H1 (cell line): ENCODE measurements around the gene ANAPC16. TPM values are rescaled to one million over a fixed set of nuclear protein-coding genes. Genes with fewer than 3 reads are reported as not detected.

Experiments
- CTCF ChIA-PET: fragments of 300-600 bp; sonication (Branson Sonifier 250); formaldehyde crosslinking; loops from one replicate; lab custom pipeline; 2021; ENCODE audit not compliant: partially characterized antibody; lab: Charles Lee
- POLR2A ChIA-PET: fragments of 300-600 bp; sonication (Branson Sonifier 250); formaldehyde crosslinking; loops from one replicate; lab custom pipeline; 2021; ENCODE audit warnings: inconsistent platforms; ENCODE audit not compliant: partially characterized antibody; lab: Charles Lee
- DNase-seq, 2 experiments: peaks; one replicate each; pipeline versions ENCODE4 v3.0.0 to v3.0.0-alpha.2; 2010 to 2022; ENCODE audit warnings: low spot score in 2 of 2, low read depth in 1 of 2, mixed read lengths in 1 of 2
- FAIRE-seq: peaks from 2 replicates; lab custom pipeline; 2011; peaks lifted over from hg19 to GRCh38; lab: Jason Lieb, UNC
- H2AFZ ChIP-seq: 2 replicates; pipeline ENCODE4 v1.8.1; 2012; ENCODE audit warnings: low read length, inconsistent platforms
- H2AK5ac ChIP-seq: 2 replicates; pipeline ENCODE4 v1.6.1; 2013; ENCODE audit warnings: low read depth, low read length
- H2BK120ac ChIP-seq: replicated peaks from 2 replicates; pipeline ENCODE3; 2013; ENCODE audit warnings: low read depth, low read length, inconsistent platforms
- H2BK12ac ChIP-seq: 2 replicates; pipeline ENCODE4 v1.6.1; 2013; ENCODE audit warnings: low read depth, low read length
- H2BK15ac ChIP-seq: 2 replicates; pipeline ENCODE4 v1.6.1; 2013; ENCODE audit warnings: low read length
- H2BK20ac ChIP-seq: 2 replicates; pipeline ENCODE4 v1.6.1; 2013; ENCODE audit warnings: low read length
- H2BK5ac ChIP-seq: 2 replicates; pipeline ENCODE4 v1.6.1; 2013; ENCODE audit warnings: low read depth, low read length
- H3K14ac ChIP-seq: 2 replicates; pipeline ENCODE4 v1.6.1; 2013; ENCODE audit warnings: inconsistent platforms; ENCODE audit not compliant: insufficient read length
- H3K18ac ChIP-seq: 2 replicates; pipeline ENCODE4 v1.6.1; 2013; ENCODE audit warnings: low read length; ENCODE audit errors: extremely low read depth
- H3K23ac ChIP-seq: 2 replicates; pipeline ENCODE4 v1.6.1; 2013; ENCODE audit warnings: inconsistent platforms; ENCODE audit not compliant: insufficient read length
- H3K23me2 ChIP-seq: 2 replicates; pipeline ENCODE4 v1.6.1; 2013; ENCODE audit warnings: low read depth, low read length
- H3K27ac ChIP-seq: 2 replicates; pipeline ENCODE4 v1.6.1; 2011; ENCODE audit warnings: low read depth, low read length, inconsistent platforms
- H3K27me3 ChIP-seq, 4 experiments: replicated peaks in 1 of 4; 1 replicate in 1 of 4; 2 replicates in 3 of 4; pipeline versions ENCODE4 v1.6.1 to v1.8.1; 2011 to 2013; ENCODE audit warnings: low read length in 3 of 4, mild to moderate bottlenecking in 3 of 4, inconsistent platforms in 2 of 4, mixed read lengths in 2 of 4, moderate library complexity in 1 of 4; ENCODE audit not compliant: control insufficient read depth in 3 of 4, insufficient read depth in 3 of 4; ENCODE audit errors: extremely low read depth in 1 of 4
- H3K36me3 ChIP-seq, 4 experiments: 2 replicates each; pipeline versions ENCODE4 v1.6.1 to v1.8.1; 2011 to 2013; ENCODE audit warnings: mild to moderate bottlenecking in 4 of 4, low read length in 3 of 4, moderate library complexity in 2 of 4, control low read depth in 1 of 4, inconsistent platforms in 1 of 4; ENCODE audit not compliant: insufficient read depth in 4 of 4, control insufficient read depth in 2 of 4
- H3K4ac ChIP-seq: replicated peaks from 2 replicates; pipeline ENCODE3; 2013; ENCODE audit warnings: low read length, low read depth, mixed read lengths, inconsistent platforms; ENCODE audit not compliant: insufficient read length
- H3K4me1 ChIP-seq, 4 experiments: replicated peaks in 1 of 4; 1 replicate in 1 of 4; 2 replicates in 3 of 4; pipeline versions ENCODE4 v1.6.1 to v1.8.1; 2011 to 2013; ENCODE audit warnings: low read length in 3 of 4, inconsistent platforms in 2 of 4, mixed read lengths in 1 of 4; ENCODE audit not compliant: insufficient read depth in 4 of 4, control insufficient read depth in 3 of 4
- H3K4me2 ChIP-seq, 2 experiments: 2 replicates each; pipeline versions ENCODE4 v1.6.1 to v1.8.1; 2011 to 2013; ENCODE audit warnings: low read depth in 2 of 2, low read length in 2 of 2, control low read depth in 1 of 2, inconsistent platforms in 1 of 2, mild to moderate bottlenecking in 1 of 2; ENCODE audit not compliant: insufficient read depth in 1 of 2
- H3K4me3 ChIP-seq, 4 experiments: fragments of 200-600, 300-600 bp in 1 of 4; sonication (generic), shearing (Covaris generic), sonication (Bioruptor Twin) in 1 of 4; 2 replicates each; pipeline versions ENCODE4 v1.5.1 to v1.8.1; 2011 to 2016; ENCODE audit warnings: low read length in 4 of 4, low read depth in 3 of 4, control low read depth in 2 of 4, inconsistent platforms in 2 of 4, mild to moderate bottlenecking in 2 of 4, mixed read lengths in 1 of 4, moderate library complexity in 1 of 4; ENCODE audit not compliant: insufficient read depth in 2 of 4; ENCODE audit errors: extremely low read depth in 1 of 4
- H3K56ac ChIP-seq: replicated peaks from 2 replicates; pipeline ENCODE3; 2013; ENCODE audit warnings: low read depth, mild to moderate bottlenecking, mixed read lengths, low read length, inconsistent platforms; ENCODE audit not compliant: insufficient read length
- H3K79me1 ChIP-seq: 2 replicates; pipeline ENCODE4 v1.6.1; 2013; ENCODE audit warnings: low read depth, low read length, control low read depth
- H3K79me2 ChIP-seq, 2 experiments: 2 replicates each; pipeline versions ENCODE4 v1.6.1 to v1.8.1; 2012 to 2013; ENCODE audit warnings: low read length in 2 of 2, mild to moderate bottlenecking in 2 of 2, inconsistent platforms in 1 of 2; ENCODE audit not compliant: insufficient read depth in 2 of 2, control insufficient read depth in 1 of 2
- H3K9ac ChIP-seq, 4 experiments: replicated peaks in 1 of 4; 1 replicate in 1 of 4; 2 replicates in 3 of 4; pipeline versions ENCODE4 v1.6.1 to v1.8.1; 2011 to 2013; ENCODE audit warnings: low read depth in 3 of 4, low read length in 3 of 4, control low read depth in 2 of 4, mild to moderate bottlenecking in 2 of 4, moderate library complexity in 2 of 4, inconsistent platforms in 1 of 4; ENCODE audit errors: extremely low read depth in 1 of 4
- H3K9me3 ChIP-seq, 2 experiments: 2 replicates each; pipeline versions ENCODE4 v1.6.1 to v1.8.1; 2012 to 2013; ENCODE audit warnings: mild to moderate bottlenecking in 2 of 2, moderate library complexity in 2 of 2, control low read depth in 1 of 2, inconsistent platforms in 1 of 2, low read depth in 1 of 2, low read length in 1 of 2, mixed read lengths in 1 of 2; ENCODE audit not compliant: insufficient read depth in 2 of 2
- H4K20me1 ChIP-seq, 2 experiments: replicated peaks in 1 of 2; 2 replicates each; pipeline versions ENCODE3 to v1.8.1; 2011 to 2013; ENCODE audit warnings: inconsistent platforms in 2 of 2, low read length in 2 of 2, mild to moderate bottlenecking in 1 of 2; ENCODE audit not compliant: insufficient read depth in 2 of 2, control insufficient read depth in 1 of 2
- H4K5ac ChIP-seq: 2 replicates; pipeline ENCODE4 v1.6.1; 2013; ENCODE audit warnings: low read length, low read depth, mixed read lengths, inconsistent platforms; ENCODE audit not compliant: insufficient read length
- H4K8ac ChIP-seq: 2 replicates; pipeline ENCODE4 v1.8.0; 2013; ENCODE audit warnings: mild to moderate bottlenecking, moderate library complexity, low read length, inconsistent platforms; ENCODE audit not compliant: insufficient read depth; ENCODE audit errors: extremely low read depth
- H4K91ac ChIP-seq: replicated peaks from 2 replicates; pipeline ENCODE3; 2013; ENCODE audit warnings: low read length, mixed read lengths, inconsistent platforms; ENCODE audit not compliant: insufficient read length
- BCL11A ChIP-seq, 2 experiments: IDR thresholded peaks; one replicate each; pipeline ENCODE4 v1.6.1; 2011; ENCODE audit warnings: low read depth in 2 of 2, low read length in 2 of 2, mild to moderate bottlenecking in 2 of 2
- CBX5 ChIP-seq: fragments of 300-800, 300-1000 bp; sonication (generic); IDR thresholded peaks from 2 replicates; pipeline ENCODE4 v1.7.1; 2016; ENCODE audit warnings: antibody characterized with exemption, low read length, low read depth
- NANOG ChIP-seq: IDR thresholded peaks from 2 replicates; pipeline ENCODE4 v1.6.1; 2011; ENCODE audit warnings: low read length, low read depth, mild to moderate bottlenecking, inconsistent platforms; ENCODE audit not compliant: insufficient read depth, poor library complexity, severe bottlenecking
- PHF8 ChIP-seq: fragments of 200-600 bp; sonication (generic); conservative IDR thresholded peaks from 2 replicates; pipeline ENCODE4 v1.7.1; 2012; ENCODE audit warnings: low read depth, mild to moderate bottlenecking, inconsistent platforms, low read length, moderate library complexity
- POLR2A ChIP-seq, 2 experiments: IDR thresholded peaks; 1 replicate in 1 of 2; 2 replicates in 1 of 2; pipeline ENCODE4 v1.6.1; 2011; ENCODE audit warnings: low read depth in 2 of 2, low read length in 2 of 2, mild to moderate bottlenecking in 2 of 2; ENCODE audit errors: control extremely low read depth in 1 of 2
- SIRT6 ChIP-seq: IDR thresholded peaks from one replicate; pipeline ENCODE4 v1.7.1; 2012; ENCODE audit warnings: low read length, inconsistent platforms
- SP1 ChIP-seq: IDR thresholded peaks from 2 replicates; pipeline ENCODE4 v1.6.1; 2011; ENCODE audit warnings: low read depth, low read length
- SP2 ChIP-seq: IDR thresholded peaks from 2 replicates; pipeline ENCODE4 v1.6.1; 2012; ENCODE audit warnings: mild to moderate bottlenecking, low read length, inconsistent platforms
- SRF ChIP-seq: IDR thresholded peaks from 2 replicates; pipeline ENCODE4 v1.6.1; 2011; ENCODE audit warnings: mild to moderate bottlenecking, low read depth, low read length, moderate library complexity
- SUZ12 ChIP-seq: fragments of 200-600 bp; sonication (generic); IDR thresholded peaks from 2 replicates; pipeline ENCODE4 v1.6.1; 2012; ENCODE audit warnings: mild to moderate bottlenecking, inconsistent platforms, low read length, moderate library complexity, mixed read lengths
- WGBS, 2 experiments: shearing (Covaris generic) in 1 of 2; methylation state at CpG; one replicate each; pipeline versions ENCODE4 v1.1.6 to v1.1.7; 2013 to 2015; ENCODE audit warnings: low lambda C conversion rate in 2 of 2, mixed read lengths in 2 of 2, inconsistent platforms in 1 of 2, low coverage in 1 of 2, missing lambda C conversion rate in 1 of 2; ENCODE audit not compliant: insufficient replicate concordance in 2 of 2, insufficient coverage in 1 of 2, insufficient read length in 1 of 2; ENCODE audit errors: extremely low coverage in 1 of 2, missing lambda C conversion rate in 1 of 2; 5-methylcytosine and 5-hydroxymethylcytosine counted together
- polyA plus RNA-seq, 7 experiments: library from polyadenylated mRNA; depleted of rRNA in 3 of 7; stranded (reverse) in 5 of 7; unstranded in 2 of 7; fragments of >200 nt in 5 of 7; fragments of 200-250 nt in 2 of 7; gene quantifications; 1 replicate in 5 of 7; 2 replicates in 1 of 7; 4 replicates in 1 of 7; pipeline versions ENCODE4 v1.2.1 to v1.2.3, GENCODE V29; 2011 to 2013; ENCODE audit warnings: missing spikeins in 2 of 7, mixed read lengths in 2 of 7
- total RNA-seq: library from RNA; stranded (reverse); fragmentation: NEBNext Ultra II Directional; extraction: Animal tissue kit (Norgen Biotek cat#: 25700); gene quantifications from 2 replicates; pipeline ENCODE4 v1.2.1, GENCODE V29; 2021
- TF ChIP-seq, protein P1 (sequence below): IDR thresholded peaks from 2 replicates; pipeline ENCODE4 v1.6.1; 2012; ENCODE audit warnings: inconsistent platforms

ANAPC16 gene
- total and polyA plus RNA-seq, 2 of the 8 experiments (the other 6 are each of a cell fraction or from before 2014, with no cell fraction given): 53.1 to 57.4 TPM

DNA sequence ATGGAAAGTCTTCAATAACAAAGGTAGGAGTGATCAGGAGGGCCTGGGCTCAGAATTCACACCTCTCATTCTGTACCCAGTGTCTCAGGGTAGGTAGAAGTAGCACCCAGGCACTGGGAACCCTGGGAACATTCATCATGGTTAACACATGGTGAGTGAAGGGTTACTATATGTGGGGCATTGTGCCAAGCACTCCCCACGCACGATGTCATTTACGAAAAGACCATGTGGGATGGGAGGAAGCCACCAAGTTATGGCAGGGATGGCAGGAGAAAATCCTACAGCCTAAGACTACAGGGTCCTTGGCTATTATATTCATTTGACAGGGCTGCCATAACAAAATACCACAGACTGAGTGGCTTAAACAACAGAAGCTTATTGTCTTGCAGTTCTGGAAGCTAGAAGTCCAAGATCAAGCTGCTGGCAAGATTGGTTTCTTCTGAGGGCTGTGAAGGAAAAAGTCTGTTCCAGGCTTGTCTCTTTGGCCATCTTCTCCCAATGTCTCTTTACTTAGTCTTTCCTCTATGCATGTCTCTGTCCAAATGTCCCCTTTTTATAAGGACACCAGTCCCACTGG lies 30.2 kb downstream of the ANAPC16 start:
- Histone ChIP-seq H3K4ac (no peak overlapping the region), H2BK12ac (no peak overlapping the region), H3K23me2 (no peaks in the 10 kb centered on the region), H4K91ac (no peak overlapping the region), H3K79me1 (no peaks in the 10 kb centered on the region), H3K9me3 (no peaks in the 10 kb centered on the region), H3K4me1 (peaks cover 8 to 14% (median 12%) of the 10 kb centered on the region in 4 experiments), H4K8ac (no peak overlapping the region), H3K36me3 (no peaks in the 10 kb centered on the region), H2BK15ac (no peak overlapping the region), H3K56ac (no peak overlapping the region), H3K9ac (no peak overlapping the region), H2BK120ac (no peak overlapping the region), H2AFZ (no peak overlapping the region), H3K79me2 (no peaks in the 10 kb centered on the region), H3K23ac (no peak overlapping the region), H4K5ac (no peak overlapping the region), H3K27ac (no peak overlapping the region), H2BK20ac (no peak overlapping the region), H3K14ac (no peak overlapping the region), H3K27me3 (no peaks in the 10 kb centered on the region; a peak in 1 of 7 replicates), H4K20me1 (no peaks in the 10 kb centered on the region), H2BK5ac (no peak overlapping the region), H2AK5ac (no peak overlapping the region), H3K4me3 (no peak overlapping the region), H3K18ac (no peak overlapping the region), H3K4me2 (no peak overlapping the region)
- ChIA-PET POLR2A (interaction anchor here (1.2 to 24.2 kb wide), 5 partner anchors 9 to 30 kb away, joined by 3 to 673 read pairs (median 4); partner anchors contain the start of gene DDIT4), CTCF (interaction anchor here (1.3 to 2.3 kb wide), 4 partner anchors 10 to 30 kb away, joined by 4 to 9 read pairs (median 6); partner anchors contain the start of gene DDIT4)
- whole genome bisulfite sequencing, 2 experiments: 90% methylated on average over 3 of the region's 3 CpGs; no CpG with 5 or more reads in 1 of the 2 experiments
- no peak for FAIRE-seq
- DNase-seq: no peak
- no peak for TF ChIP-seq SIRT6
- TF ChIP-seq PHF8: no peak
- TF ChIP-seq CBX5: no peak
- TF ChIP-seq BCL11A (IDR thresholded peaks at IDR 0.05; ENCODE audit: low read depth in 2 of 2, low read length in 2 of 2): no peak
- TF ChIP-seq POLR2A (IDR thresholded peaks at IDR 0.05; ENCODE audit: control extremely low read depth in 1 of 2, low read depth in 2 of 2, low read length in 2 of 2): no peak
- TF ChIP-seq SP1: no peak
- no peak for TF ChIP-seq SRF
- TF ChIP-seq, protein P1, sequence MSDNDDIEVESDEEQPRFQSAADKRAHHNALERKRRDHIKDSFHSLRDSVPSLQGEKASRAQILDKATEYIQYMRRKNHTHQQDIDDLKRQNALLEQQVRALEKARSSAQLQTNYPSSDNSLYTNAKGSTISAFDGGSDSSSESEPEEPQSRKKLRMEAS: no peak
- TF ChIP-seq SUZ12: no peak
- TF ChIP-seq SP2: no peak
- TF ChIP-seq NANOG: no peak
